8988T (cell line): Measurements from ENCODE around the gene SLC18A3.

Experiments used
- DNase-seq: peaks from one replicate; pipeline ENCODE4 v3.0.0; 2011

SLC18A3 gene

DNA sequence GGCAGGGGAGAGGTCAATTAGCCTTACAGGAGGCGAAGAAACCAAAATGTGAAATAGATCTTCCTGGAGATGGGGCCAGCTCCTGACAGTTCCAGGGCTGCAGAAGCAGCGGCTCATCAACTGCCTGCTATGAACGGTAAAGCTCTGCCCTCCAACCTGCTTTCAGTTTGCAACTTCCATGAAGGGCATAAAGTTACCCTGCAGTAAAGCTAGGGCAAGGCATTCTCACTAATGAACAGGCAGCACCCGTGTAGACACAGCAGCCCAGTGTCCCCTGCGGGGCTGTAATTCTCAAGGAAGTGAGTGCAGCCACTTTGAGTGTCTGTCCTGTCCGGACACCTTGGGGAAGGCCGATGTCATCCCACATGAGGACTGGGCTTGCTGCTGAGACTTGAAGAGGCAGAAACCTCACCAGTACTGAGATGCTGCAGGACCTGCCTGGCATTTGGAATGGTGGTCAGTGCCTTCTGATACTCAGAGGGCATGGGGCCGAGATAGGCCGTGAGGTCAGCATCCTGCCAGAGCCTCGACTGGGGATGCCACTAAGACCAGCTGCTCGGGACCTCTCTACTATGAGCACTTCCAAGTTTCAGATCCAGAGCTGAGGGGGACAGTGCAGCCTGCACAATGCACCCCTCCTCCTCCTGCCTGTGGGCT is 43.3 kb downstream of the SLC18A3 start:
- DNase-seq, result no peak

DNA sequence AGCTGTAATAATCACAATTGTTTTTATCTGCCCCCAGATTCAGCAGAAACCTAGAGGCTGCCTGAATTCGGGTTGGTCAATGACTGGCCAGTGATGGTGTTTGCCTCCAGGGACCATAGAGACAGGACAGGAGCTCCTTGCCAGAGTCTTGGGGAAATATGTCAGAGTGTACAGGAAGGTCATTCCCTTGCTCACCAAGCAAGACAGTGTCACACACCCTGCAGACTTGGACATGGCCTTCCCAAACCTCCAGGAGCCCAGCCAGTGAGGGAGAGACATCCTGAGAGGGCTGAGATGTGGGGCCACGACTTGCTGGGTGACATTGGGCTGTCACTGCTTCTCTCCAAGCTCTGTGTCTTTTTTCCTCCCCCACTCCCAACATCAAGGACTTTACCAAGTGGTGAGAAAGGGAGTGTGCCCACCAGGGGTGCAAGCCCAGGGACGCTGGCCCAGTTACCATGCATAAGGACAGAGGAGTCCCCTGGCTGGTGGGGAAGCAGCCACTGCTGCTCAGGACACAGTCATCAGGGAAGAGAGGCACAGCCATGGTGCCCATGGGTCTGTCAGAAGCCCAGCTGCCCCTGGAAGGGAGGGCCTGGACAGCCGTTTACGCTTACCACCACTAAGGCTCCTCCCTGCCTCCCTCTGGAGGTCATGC is 44.1 kb downstream of the SLC18A3 start:
- DNase-seq, result no peak

DNA sequence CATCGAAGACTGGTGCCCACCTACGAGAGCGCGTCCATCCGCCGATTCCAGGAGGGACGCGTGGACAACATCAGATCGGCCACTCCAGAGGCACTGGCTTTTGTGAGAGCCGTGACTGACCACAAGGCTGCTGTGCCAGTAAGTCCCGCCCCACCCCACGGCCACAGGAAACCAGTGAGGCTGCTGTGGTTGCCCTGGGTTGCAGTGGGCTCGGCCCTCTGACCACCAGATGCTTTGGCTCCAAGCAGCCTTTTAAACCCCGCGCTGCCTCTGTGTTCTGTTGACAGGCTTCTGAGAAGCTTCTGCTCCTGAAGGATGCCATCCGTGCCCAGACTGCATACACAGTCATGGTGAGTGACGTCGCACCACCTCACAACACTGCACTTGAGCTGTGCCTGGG is 45.0 kb downstream of the SLC18A3 start:
- no peak for DNase-seq

DNA sequence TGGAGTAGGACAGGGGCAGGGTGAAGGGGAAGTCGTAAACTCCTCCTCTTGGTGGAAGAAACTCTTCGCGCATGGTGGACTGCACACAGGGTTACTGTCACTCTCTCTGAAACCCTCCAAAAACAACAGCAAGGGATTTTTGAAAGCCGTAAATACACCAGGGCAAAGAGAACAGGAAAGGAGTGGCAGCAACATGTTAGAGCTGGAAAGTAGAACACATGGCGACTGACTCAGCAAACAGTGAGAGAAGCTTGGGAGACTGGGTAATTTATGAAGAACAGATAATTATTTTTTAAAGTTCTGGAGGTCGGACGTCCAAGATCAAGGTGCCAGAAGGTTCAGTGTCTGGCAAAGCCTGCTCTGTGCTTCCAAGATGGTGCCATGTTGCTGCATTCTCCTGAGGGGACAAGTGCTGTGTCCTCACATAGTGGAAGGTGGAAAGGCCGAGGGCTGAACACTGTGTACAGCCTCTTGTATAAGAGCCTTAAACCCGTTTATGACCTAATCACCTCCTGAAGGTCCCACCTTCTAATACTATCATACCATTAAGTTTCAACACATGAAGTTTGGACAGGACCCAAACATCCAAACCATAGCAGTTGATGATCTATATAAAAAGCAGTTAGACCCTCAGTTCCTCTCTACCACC is 46.9 kb downstream of the SLC18A3 start:
- DNase-seq, result no peak

DNA sequence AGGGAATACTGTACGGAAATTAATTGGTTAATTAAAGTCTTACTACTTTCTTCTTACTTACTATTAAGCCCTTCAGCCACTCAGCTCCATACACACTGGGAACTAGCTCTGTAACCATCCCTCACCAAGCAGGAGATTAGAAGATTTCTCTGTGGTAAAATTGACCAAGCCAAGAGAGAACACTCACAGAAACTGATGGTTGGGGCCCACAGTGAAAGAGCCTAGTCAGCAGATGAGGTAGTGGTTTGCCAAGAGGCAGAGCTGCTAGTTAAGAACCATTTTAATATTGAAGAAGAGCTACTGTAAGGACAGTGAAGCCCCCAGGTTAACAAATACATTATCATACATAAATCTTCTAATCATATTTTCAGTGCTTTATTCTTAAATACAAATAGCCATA is 47.5 kb downstream of the SLC18A3 start:
- DNase-seq, result no peak

DNA sequence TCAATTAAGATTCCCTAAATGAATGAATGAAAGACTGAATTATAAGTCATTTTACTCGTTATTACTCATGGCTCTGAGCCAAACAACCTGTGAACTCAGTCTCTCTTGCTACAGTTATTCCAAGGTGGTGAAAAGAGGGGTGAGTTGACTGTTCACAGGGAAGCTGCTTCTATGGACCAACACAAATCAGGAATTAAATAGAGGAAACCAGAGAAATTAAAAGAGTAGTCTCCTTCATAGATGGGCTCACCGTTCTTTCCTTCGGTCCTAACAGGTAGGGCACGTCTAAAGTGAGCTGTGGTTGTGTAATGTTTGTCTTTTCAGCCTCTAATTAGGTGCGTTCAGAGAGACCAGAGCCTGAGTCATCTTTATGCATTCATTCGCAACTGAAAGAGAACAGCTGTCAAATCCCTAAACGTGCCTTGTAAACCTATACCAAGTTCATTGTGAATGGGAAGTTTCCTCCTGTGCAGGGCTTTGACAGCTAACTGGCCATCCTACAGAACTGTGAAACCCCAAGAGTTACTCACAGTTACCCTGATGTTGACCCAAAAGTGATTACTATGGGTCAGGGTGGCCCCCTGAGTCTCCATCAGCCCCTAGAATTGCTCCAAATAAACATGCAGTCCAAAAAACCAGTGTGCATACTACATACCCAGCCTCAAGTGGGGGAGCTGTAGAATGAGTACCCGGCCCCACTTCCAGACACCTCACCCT is 51.2 kb downstream of the SLC18A3 start:
- DNase-seq, result no peak
